ENCODE data around the gene HEXIM1. TPM values are rescaled to one million over a fixed set of nuclear protein-coding genes. Genes with fewer than 3 reads are reported as not detected.

The HEXIM1 gene
- total and polyA plus RNA-seq, 2 experiments from 2014 or later = 9.2 to 10.9 TPM

DNA sequence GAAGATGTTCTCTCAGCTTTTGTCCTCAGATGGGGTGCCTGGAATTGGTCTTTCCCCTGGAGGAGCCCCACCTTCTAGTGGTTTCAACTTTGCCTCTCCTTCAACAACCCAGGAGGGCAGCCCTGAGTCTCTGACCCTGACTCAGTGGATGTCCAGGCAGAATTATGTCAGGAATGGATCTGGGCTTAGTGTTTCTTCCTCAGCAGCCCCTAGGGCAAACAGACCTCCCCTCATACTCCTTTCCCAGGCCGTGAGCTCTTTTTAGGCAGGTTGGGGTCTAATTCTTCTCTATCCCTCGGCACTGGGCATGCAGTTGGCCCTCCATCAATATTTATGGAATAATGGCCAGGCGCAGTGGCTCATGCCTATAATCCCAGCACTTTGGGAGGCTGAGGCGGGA is 53.2 kb downstream of the HEXIM1 start:
- no peak overlapping the region for H2AFZ ChIP-seq
- peaks cover 18% of the 10 kb centered on the region for H3K4me1 Mint-ChIP-seq
- no peaks in the 10 kb centered on the region for H3K36me3 Mint-ChIP-seq (ENCODE audit: low read depth)

More for the DNA sequence above, 53.2 kb downstream of the HEXIM1 start:
- Histone ChIP-seq H3K9me2 (ENCODE audit: insufficient read depth) (no peaks in the 10 kb centered on the region), H4K20me1 (replicated peaks; ENCODE audit: insufficient read depth) (no peaks in the 10 kb centered on the region), H3K36me3 (ENCODE audit: insufficient read depth) (no peaks in the 10 kb centered on the region), H3K4me1 (ENCODE audit: insufficient read depth) (peaks cover 6% of the 10 kb centered on the region), H3K4me2 (no peak overlapping the region), H3K27me3 (ENCODE audit: insufficient read depth) (no peaks in the 10 kb centered on the region), H3F3A (replicated peaks; ENCODE audit: low read depth) (peaks cover 4% of the 10 kb centered on the region; the same call in 1 of the 2 replicates), H3K4me3 (no peak overlapping the region), H3K79me2 (replicated peaks; ENCODE audit: insufficient read depth) (no peaks in the 10 kb centered on the region), H3K27ac (ENCODE audit: low read depth) (no peak overlapping the region)
- TF ChIP-seq EZH2phosphoT487 (IDR thresholded peaks at IDR 0.05; ENCODE audit: unreplicated experiment) (no peak), POLR2AphosphoS5 (IDR thresholded peaks at IDR 0.05; ENCODE audit: low read depth) (no peak), JUNB (IDR thresholded peaks at IDR 0.05; ENCODE audit: unreplicated experiment) (no peak), ZNF114 (CRISPR knock-in tag; IDR thresholded peaks at IDR 0.05) (no peak), STAT1 (IDR thresholded peaks at IDR 0.05; ENCODE audit: unreplicated experiment) (no peak), ZNF331 (CRISPR knock-in tag; IDR thresholded peaks at IDR 0.05; ENCODE audit: low read depth) (no peak), CREB1 (CRISPR knock-in tag; IDR thresholded peaks at IDR 0.05; ENCODE audit: low read depth) (no peak), EZH2 (IDR thresholded peaks at IDR 0.05; ENCODE audit: low read depth, unreplicated experiment) (no peak), NANOG (IDR thresholded peaks at IDR 0.05; ENCODE audit: borderline replicate concordance) (no peak)
- TF ChIP-seq, protein P1, sequence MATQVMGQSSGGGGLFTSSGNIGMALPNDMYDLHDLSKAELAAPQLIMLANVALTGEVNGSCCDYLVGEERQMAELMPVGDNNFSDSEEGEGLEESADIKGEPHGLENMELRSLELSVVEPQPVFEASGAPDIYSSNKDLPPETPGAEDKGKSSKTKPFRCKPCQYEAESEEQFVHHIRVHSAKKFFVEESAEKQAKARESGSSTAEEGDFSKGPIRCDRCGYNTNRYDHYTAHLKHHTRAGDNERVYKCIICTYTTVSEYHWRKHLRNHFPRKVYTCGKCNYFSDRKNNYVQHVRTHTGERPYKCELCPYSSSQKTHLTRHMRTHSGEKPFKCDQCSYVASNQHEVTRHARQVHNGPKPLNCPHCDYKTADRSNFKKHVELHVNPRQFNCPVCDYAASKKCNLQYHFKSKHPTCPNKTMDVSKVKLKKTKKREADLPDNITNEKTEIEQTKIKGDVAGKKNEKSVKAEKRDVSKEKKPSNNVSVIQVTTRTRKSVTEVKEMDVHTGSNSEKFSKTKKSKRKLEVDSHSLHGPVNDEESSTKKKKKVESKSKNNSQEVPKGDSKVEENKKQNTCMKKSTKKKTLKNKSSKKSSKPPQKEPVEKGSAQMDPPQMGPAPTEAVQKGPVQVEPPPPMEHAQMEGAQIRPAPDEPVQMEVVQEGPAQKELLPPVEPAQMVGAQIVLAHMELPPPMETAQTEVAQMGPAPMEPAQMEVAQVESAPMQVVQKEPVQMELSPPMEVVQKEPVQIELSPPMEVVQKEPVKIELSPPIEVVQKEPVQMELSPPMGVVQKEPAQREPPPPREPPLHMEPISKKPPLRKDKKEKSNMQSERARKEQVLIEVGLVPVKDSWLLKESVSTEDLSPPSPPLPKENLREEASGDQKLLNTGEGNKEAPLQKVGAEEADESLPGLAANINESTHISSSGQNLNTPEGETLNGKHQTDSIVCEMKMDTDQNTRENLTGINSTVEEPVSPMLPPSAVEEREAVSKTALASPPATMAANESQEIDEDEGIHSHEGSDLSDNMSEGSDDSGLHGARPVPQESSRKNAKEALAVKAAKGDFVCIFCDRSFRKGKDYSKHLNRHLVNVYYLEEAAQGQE (IDR thresholded peaks at IDR 0.05; ENCODE audit: unreplicated experiment) = no peak
- TF ChIP-seq, protein P2, sequence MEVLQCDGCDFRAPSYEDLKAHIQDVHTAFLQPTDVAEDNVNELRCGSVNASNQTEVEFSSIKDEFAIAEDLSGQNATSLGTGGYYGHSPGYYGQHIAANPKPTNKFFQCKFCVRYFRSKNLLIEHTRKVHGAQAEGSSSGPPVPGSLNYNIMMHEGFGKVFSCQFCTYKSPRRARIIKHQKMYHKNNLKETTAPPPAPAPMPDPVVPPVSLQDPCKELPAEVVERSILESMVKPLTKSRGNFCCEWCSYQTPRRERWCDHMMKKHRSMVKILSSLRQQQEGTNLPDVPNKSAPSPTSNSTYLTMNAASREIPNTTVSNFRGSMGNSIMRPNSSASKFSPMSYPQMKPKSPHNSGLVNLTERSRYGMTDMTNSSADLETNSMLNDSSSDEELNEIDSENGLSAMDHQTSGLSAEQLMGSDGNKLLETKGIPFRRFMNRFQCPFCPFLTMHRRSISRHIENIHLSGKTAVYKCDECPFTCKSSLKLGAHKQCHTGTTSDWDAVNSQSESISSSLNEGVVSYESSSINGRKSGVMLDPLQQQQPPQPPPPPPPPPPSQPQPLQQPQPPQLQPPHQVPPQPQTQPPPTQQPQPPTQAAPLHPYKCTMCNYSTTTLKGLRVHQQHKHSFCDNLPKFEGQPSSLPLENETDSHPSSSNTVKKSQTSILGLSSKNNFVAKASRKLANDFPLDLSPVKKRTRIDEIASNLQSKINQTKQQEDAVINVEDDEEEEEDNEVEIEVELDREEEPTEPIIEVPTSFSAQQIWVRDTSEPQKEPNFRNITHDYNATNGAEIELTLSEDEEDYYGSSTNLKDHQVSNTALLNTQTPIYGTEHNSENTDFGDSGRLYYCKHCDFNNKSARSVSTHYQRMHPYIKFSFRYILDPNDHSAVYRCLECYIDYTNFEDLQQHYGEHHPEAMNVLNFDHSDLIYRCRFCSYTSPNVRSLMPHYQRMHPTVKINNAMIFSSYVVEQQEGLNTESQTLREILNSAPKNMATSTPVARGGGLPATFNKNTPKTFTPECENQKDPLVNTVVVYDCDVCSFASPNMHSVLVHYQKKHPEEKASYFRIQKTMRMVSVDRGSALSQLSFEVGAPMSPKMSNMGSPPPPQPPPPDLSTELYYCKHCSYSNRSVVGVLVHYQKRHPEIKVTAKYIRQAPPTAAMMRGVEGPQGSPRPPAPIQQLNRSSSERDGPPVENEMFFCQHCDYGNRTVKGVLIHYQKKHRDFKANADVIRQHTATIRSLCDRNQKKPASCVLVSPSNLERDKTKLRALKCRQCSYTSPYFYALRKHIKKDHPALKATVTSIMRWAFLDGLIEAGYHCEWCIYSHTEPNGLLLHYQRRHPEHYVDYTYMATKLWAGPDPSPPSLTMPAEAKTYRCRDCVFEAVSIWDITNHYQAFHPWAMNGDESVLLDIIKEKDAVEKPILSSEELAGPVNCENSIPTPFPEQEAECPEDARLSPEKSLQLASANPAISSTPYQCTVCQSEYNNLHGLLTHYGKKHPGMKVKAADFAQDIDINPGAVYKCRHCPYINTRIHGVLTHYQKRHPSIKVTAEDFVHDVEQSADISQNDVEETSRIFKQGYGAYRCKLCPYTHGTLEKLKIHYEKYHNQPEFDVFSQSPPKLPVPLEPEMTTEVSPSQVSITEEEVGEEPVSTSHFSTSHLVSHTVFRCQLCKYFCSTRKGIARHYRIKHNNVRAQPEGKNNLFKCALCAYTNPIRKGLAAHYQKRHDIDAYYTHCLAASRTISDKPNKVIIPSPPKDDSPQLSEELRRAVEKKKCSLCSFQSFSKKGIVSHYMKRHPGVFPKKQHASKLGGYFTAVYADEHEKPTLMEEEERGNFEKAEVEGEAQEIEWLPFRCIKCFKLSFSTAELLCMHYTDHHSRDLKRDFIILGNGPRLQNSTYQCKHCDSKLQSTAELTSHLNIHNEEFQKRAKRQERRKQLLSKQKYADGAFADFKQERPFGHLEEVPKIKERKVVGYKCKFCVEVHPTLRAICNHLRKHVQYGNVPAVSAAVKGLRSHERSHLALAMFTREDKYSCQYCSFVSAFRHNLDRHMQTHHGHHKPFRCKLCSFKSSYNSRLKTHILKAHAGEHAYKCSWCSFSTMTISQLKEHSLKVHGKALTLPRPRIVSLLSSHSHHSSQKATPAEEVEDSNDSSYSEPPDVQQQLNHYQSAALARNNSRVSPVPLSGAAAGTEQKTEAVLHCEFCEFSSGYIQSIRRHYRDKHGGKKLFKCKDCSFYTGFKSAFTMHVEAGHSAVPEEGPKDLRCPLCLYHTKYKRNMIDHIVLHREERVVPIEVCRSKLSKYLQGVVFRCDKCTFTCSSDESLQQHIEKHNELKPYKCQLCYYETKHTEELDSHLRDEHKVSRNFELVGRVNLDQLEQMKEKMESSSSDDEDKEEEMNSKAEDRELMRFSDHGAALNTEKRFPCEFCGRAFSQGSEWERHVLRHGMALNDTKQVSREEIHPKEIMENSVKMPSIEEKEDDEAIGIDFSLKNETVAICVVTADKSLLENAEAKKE (CRISPR knock-in tag; IDR thresholded peaks at IDR 0.05) = no peak
- TF ChIP-seq, protein P3, sequence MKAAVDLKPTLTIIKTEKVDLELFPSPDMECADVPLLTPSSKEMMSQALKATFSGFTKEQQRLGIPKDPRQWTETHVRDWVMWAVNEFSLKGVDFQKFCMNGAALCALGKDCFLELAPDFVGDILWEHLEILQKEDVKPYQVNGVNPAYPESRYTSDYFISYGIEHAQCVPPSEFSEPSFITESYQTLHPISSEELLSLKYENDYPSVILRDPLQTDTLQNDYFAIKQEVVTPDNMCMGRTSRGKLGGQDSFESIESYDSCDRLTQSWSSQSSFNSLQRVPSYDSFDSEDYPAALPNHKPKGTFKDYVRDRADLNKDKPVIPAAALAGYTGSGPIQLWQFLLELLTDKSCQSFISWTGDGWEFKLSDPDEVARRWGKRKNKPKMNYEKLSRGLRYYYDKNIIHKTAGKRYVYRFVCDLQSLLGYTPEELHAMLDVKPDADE (IDR thresholded peaks at IDR 0.05) = no peak
- Mint-ChIP-seq H3K4me3 (no peak overlapping the region), H3K27ac (no peak overlapping the region), H3K27me3 (ENCODE audit: insufficient read depth, low read depth, poor library complexity) (peaks cover 1% of the 10 kb centered on the region), H3K9me3 (no peaks in the 10 kb centered on the region)
- no peak for ATAC-seq
- no peak for DNase-seq (ENCODE audit: low spot score)
